Osteoblast (primary cell): ENCODE results near the gene NEK10. TPM values are rescaled to one million over a fixed set of nuclear protein-coding genes. Genes with fewer than 3 reads are reported as not detected.

ENCODE experiments used
- DNase-seq: peaks from one replicate; pipeline ENCODE4 v3.0.0; 2011; ENCODE audit warnings: low spot score, mixed read lengths; ENCODE audit not compliant: insufficient read length; ENCODE audit errors: missing footprints
- H2AFZ ChIP-seq: 2 replicates; pipeline ENCODE4 v1.6.0; 2011; ENCODE audit warnings: mild to moderate bottlenecking, low read length
- H3K27ac ChIP-seq: 2 replicates; pipeline ENCODE4 v1.5.1; 2011; ENCODE audit warnings: mild to moderate bottlenecking, low read depth, low read length, moderate library complexity
- H3K27me3 ChIP-seq: 2 replicates; pipeline ENCODE4 v1.6.0; 2012; ENCODE audit warnings: mild to moderate bottlenecking, control low read depth, inconsistent platforms, low read length, moderate library complexity; ENCODE audit not compliant: insufficient read depth
- H3K36me3 ChIP-seq: 2 replicates; pipeline ENCODE4 v1.5.1; 2011; ENCODE audit warnings: mild to moderate bottlenecking, low read length, control low read depth, moderate library complexity; ENCODE audit not compliant: insufficient read depth
- H3K4me1 ChIP-seq: 2 replicates; pipeline ENCODE4 v1.5.1; 2011; ENCODE audit warnings: mild to moderate bottlenecking, low read length, control low read depth, moderate library complexity; ENCODE audit not compliant: insufficient read depth
- H3K4me2 ChIP-seq: 2 replicates; pipeline ENCODE4 v1.6.0; 2011; ENCODE audit warnings: mild to moderate bottlenecking, low read length; ENCODE audit not compliant: insufficient read depth
- H3K4me3 ChIP-seq: fragments of 200-600 bp; sonication (generic); 3 replicates; pipeline ENCODE4 v1.5.1; 2012; ENCODE audit warnings: mild to moderate bottlenecking, low read length, inconsistent platforms; ENCODE audit not compliant: insufficient read depth
- H3K79me2 ChIP-seq: 2 replicates; pipeline ENCODE4 v1.6.0; 2012; ENCODE audit warnings: mild to moderate bottlenecking, low read length, control low read depth, inconsistent platforms; ENCODE audit not compliant: insufficient read depth
- H3K9me3 ChIP-seq: 2 replicates; pipeline ENCODE4 v1.5.1; 2011; ENCODE audit warnings: low read depth, low read length, control low read depth
- H4K20me1 ChIP-seq: 2 replicates; pipeline ENCODE4 v1.6.0; 2012; ENCODE audit warnings: mild to moderate bottlenecking, low read length, control low read depth; ENCODE audit not compliant: insufficient read depth
- CTCF ChIP-seq: IDR thresholded peaks from 2 replicates; pipeline ENCODE4 v1.5.1; 2011; ENCODE audit warnings: mild to moderate bottlenecking, low read depth, low read length, moderate library complexity; ENCODE audit errors: extremely low read depth
- total RNA-seq: library from RNA; depleted of rRNA; stranded (reverse); fragments of >200 nt; gene quantifications from 2 replicates; pipeline ENCODE4 v1.2.3, GENCODE V29; 2012

NEK10 gene
- total RNA-seq, 1 donor, result 69.8 TPM

GRCh38 chr3:27166888-27167287 lies 202.3 kb downstream of the NEK10 start:
- peaks cover 36% of the 10 kb centered on the region for H3K4me1 ChIP-seq
- no peak overlapping the region for H3K4me3 ChIP-seq
- H3K36me3 ChIP-seq, result peaks cover 8% of the 10 kb centered on the region
- H3K4me2 ChIP-seq, result peak overlapping the region; percentile 57
- H3K79me2 ChIP-seq, result no peaks in the 10 kb centered on the region
- no peak for TF ChIP-seq CTCF
- no peaks in the 10 kb centered on the region for H3K9me3 ChIP-seq
- H3K27me3 ChIP-seq, result no peaks in the 10 kb centered on the region
- DNase-seq, result peak; percentile 78
- H4K20me1 ChIP-seq, result no peaks in the 10 kb centered on the region
- H3K27ac ChIP-seq, result peak overlapping the region; percentile 85
- H2AFZ ChIP-seq, result no peak overlapping the region

- Histone ChIP-seq H3K4me2 (peak overlapping the region; percentile 57), H3K27ac (peak overlapping the region; percentile 85), H3K9me3 (no peaks in the 10 kb centered on the region), H2AFZ (no peak overlapping the region), H3K4me3 (no peak overlapping the region), H3K27me3 (no peaks in the 10 kb centered on the region), H3K36me3 (peaks cover 8% of the 10 kb centered on the region), H4K20me1 (no peaks in the 10 kb centered on the region), H3K79me2 (no peaks in the 10 kb centered on the region), H3K4me1 (peaks cover 36% of the 10 kb centered on the region)
- peak; percentile 87 for DNase-seq
- TF ChIP-seq CTCF, result no peak
These were observed 203.9 kb downstream of the NEK10 start for GRCh38 chr3:27165321-27165721.

GRCh38 chr3:27160779-27161287 lies 208.3 kb downstream of the NEK10 start:
- peaks cover 5% of the 10 kb centered on the region for H3K36me3 ChIP-seq
- H3K4me2 ChIP-seq, result no peak overlapping the region
- no peaks in the 10 kb centered on the region for H3K27me3 ChIP-seq

GRCh38 chr3:27160146-27160545 lies 209.0 kb downstream of the NEK10 start:
- peaks cover 8% of the 10 kb centered on the region for H3K4me1 ChIP-seq
- no peak for TF ChIP-seq CTCF
- H3K27ac ChIP-seq, result no peak overlapping the region
- no peaks in the 10 kb centered on the region for H3K79me2 ChIP-seq
- no peak overlapping the region for H3K4me2 ChIP-seq
- no peak for DNase-seq
- H3K27me3 ChIP-seq, result no peaks in the 10 kb centered on the region
- H3K36me3 ChIP-seq, result peaks cover 5% of the 10 kb centered on the region
- no peak overlapping the region for H2AFZ ChIP-seq
- no peaks in the 10 kb centered on the region for H3K9me3 ChIP-seq
- no peaks in the 10 kb centered on the region for H4K20me1 ChIP-seq
- H3K4me3 ChIP-seq, result no peak overlapping the region

More at GRCh38 chr3:27160779-27161287, 208.3 kb downstream of the NEK10 start:
- Histone ChIP-seq H3K4me1 (peaks cover 14% of the 10 kb centered on the region), H4K20me1 (no peaks in the 10 kb centered on the region), H3K9me3 (no peaks in the 10 kb centered on the region), H2AFZ (no peak overlapping the region), H3K27ac (no peak overlapping the region), H3K79me2 (no peaks in the 10 kb centered on the region), H3K4me3 (no peak overlapping the region)
- no peak for DNase-seq
- TF ChIP-seq CTCF, result no peak
